ENCODE measurements around the gene CCR5AS.

- TF ChIP-seq CTCF (IDR thresholded peaks at IDR 0.05) (no peak), POLR2A (IDR thresholded peaks at IDR 0.05; ENCODE audit: low read depth) (no peak), EP300 (IDR thresholded peaks at IDR 0.05) (no peak), POLR2AphosphoS5 (IDR thresholded peaks at IDR 0.05) (no peak)
Measured at GRCh38 chr3:46369151-46369550, 37.7 kb downstream of the CCR5AS start.

All from esophagus muscularis mucosa (tissue), 4 donors.